ENCODE data around the gene OR2M2. TPM values are rescaled to one million over a fixed set of nuclear protein-coding genes. Genes with fewer than 3 reads are reported as not detected.

The OR2M2 gene
- total RNA-seq, 1 donor from 2014 or later: not detected

DNA sequence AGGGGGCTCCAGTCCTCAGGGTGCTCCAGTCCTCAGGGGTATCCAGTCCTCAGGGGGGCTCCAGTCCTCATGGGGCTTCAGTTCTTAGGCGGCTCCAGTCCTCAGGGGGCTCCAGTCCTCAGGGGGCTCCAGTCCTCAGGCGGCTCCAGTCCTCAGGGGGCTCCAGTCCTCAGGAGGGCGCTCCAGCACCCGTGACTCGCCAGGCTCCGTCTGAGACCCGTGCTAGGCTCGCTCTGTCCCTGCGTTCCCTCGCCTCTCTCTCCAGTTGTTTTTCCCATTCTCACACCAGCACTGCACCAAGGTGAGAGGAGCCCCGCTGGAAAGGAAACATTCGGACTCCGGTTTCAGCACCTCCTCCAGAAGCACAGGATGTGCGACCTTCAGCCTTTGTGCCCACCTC lies 9.4 kb upstream of the OR2M2 start:
- no peaks in the 10 kb centered on the region for H3K36me3 ChIP-seq (ENCODE audit: control insufficient read depth in 3 of 3, insufficient read depth in 3 of 3, low read length in 3 of 3)
- no peak overlapping the region for H3K9ac ChIP-seq (ENCODE audit: low read depth in 1 of 3, low read length in 3 of 3)
- no peaks in the 10 kb centered on the region for H3K4me1 ChIP-seq (ENCODE audit: control insufficient read depth in 3 of 3, insufficient read depth in 3 of 3, low read length in 3 of 3)
- no peak overlapping the region for H3K4me3 ChIP-seq (ENCODE audit: low read length in 3 of 3)
- H3K9me3 ChIP-seq (ENCODE audit: control insufficient read depth in 3 of 3, low read length in 3 of 3): peaks cover 0 to 3% (median 0%) of the 10 kb centered on the region in 3 donors
- no peaks in the 10 kb centered on the region for H3K27me3 ChIP-seq (ENCODE audit: control insufficient read depth in 3 of 3, insufficient read depth in 3 of 3, low read length in 3 of 3)
- H3K27ac ChIP-seq (ENCODE audit: low read depth, low read length): no peak overlapping the region

DNA sequence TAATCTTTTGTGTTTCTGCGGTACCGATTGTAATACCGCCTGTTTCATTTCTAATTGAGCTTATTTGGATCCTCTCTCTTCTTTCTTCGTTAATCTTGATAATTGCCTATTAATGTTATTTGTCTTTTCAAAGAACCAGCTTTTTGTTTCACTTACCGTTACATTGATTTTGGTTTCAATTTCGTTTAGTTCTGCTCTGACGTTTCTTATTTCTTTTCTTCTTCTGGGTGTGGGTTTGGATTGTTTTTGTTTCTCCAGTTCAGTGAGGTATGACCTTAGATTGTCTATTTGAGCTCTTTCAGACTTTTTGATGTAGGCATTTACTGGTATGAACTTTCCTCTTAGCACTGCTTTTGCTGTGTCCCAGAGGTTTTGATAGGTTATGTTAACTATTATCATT lies 9.4 kb downstream of the OR2M2 start:
- Histone ChIP-seq H3K9me3 (ENCODE audit: control insufficient read depth in 3 of 3, low read length in 3 of 3) (peaks cover 0 to 2% (median 0%) of the 10 kb centered on the region in 3 donors), H3K27me3 (ENCODE audit: control insufficient read depth in 3 of 3, insufficient read depth in 3 of 3, low read length in 3 of 3) (no peaks in the 10 kb centered on the region), H3K4me1 (ENCODE audit: control insufficient read depth in 3 of 3, insufficient read depth in 3 of 3, low read length in 3 of 3) (no peaks in the 10 kb centered on the region), H3K9ac (ENCODE audit: low read depth in 1 of 3, low read length in 3 of 3) (no peak overlapping the region), H3K27ac (ENCODE audit: low read depth, low read length) (no peak overlapping the region), H3K4me3 (ENCODE audit: low read length in 3 of 3) (no peak overlapping the region), H3K36me3 (ENCODE audit: control insufficient read depth in 3 of 3, insufficient read depth in 3 of 3, low read length in 3 of 3) (no peaks in the 10 kb centered on the region)

- no peak overlapping the region for H3K4me3 ChIP-seq (ENCODE audit: low read length in 3 of 3)
- no peaks in the 10 kb centered on the region for H3K27me3 ChIP-seq (ENCODE audit: control insufficient read depth in 3 of 3, insufficient read depth in 3 of 3, low read length in 3 of 3)
- H3K27ac ChIP-seq (ENCODE audit: low read depth, low read length): no peak overlapping the region
- peaks cover 0 to 2% (median 0%) of the 10 kb centered on the region in 3 donors for H3K9me3 ChIP-seq (ENCODE audit: control insufficient read depth in 3 of 3, low read length in 3 of 3)
- H3K36me3 ChIP-seq (ENCODE audit: control insufficient read depth in 3 of 3, insufficient read depth in 3 of 3, low read length in 3 of 3): no peaks in the 10 kb centered on the region
- no peak overlapping the region for H3K9ac ChIP-seq (ENCODE audit: low read depth in 1 of 3, low read length in 3 of 3)
- H3K4me1 ChIP-seq (ENCODE audit: control insufficient read depth in 3 of 3, insufficient read depth in 3 of 3, low read length in 3 of 3): no peaks in the 10 kb centered on the region
Observed at GRCh38 chr1:248187363-248187762, 12.7 kb downstream of the OR2M2 start.

DNA sequence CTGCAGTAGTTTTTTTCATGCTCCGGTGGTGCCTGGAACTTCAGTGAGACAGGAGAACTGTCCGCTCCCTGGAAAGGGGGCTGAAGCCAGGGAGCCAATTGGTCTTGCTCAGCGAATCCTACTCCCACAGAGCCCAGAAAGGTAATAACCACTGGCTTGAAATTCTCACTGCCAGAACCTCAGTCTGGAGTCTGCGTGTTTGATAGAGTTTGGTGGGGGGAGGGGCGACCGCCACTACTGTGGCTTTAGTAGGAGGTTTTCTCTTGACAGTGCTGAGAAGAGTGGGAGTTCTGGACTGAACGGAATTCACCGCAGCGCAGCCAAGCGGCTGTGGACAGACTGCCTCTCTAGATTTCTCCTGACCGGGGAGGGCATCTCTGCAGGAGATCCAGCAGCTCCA lies 14.4 kb downstream of the OR2M2 start:
- Histone ChIP-seq H3K9ac (ENCODE audit: low read depth in 1 of 3, low read length in 3 of 3) (no peak overlapping the region), H3K4me1 (ENCODE audit: control insufficient read depth in 3 of 3, insufficient read depth in 3 of 3, low read length in 3 of 3) (no peaks in the 10 kb centered on the region), H3K9me3 (ENCODE audit: control insufficient read depth in 3 of 3, low read length in 3 of 3) (no peaks in the 10 kb centered on the region), H3K27me3 (ENCODE audit: control insufficient read depth in 3 of 3, insufficient read depth in 3 of 3, low read length in 3 of 3) (no peaks in the 10 kb centered on the region), H3K27ac (ENCODE audit: low read depth, low read length) (no peak overlapping the region), H3K4me3 (ENCODE audit: low read length in 3 of 3) (no peak overlapping the region), H3K36me3 (ENCODE audit: control insufficient read depth in 3 of 3, insufficient read depth in 3 of 3, low read length in 3 of 3) (no peaks in the 10 kb centered on the region)

DNA sequence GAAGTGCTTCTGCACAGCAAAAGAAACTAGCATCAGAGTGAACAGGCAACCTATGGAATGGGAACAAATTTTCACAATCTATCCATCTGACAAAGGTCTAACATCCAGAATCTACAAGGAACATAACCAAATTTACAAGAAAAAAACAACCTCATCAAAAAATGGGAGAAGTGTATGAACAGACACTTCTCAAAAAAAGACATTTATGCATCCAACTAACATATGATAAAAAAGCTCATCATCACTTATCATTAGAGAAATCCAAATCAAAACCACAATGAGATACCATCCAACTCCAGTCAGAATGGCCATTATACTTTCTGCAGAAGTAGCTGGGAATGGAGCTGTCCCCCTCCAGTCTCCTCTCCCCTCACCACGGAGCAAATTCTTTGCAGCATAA lies 19.5 kb downstream of the OR2M2 start:
- H3K27me3 ChIP-seq (ENCODE audit: control insufficient read depth in 3 of 3, insufficient read depth in 3 of 3, low read length in 3 of 3): no peaks in the 10 kb centered on the region
- H3K9me3 ChIP-seq (ENCODE audit: control insufficient read depth in 3 of 3, low read length in 3 of 3): no peaks in the 10 kb centered on the region
- no peak overlapping the region for H3K27ac ChIP-seq (ENCODE audit: low read depth, low read length)
- H3K9ac ChIP-seq (ENCODE audit: low read depth in 1 of 3, low read length in 3 of 3): no peak overlapping the region
- no peak overlapping the region for H3K4me3 ChIP-seq (ENCODE audit: low read length in 3 of 3)
- H3K4me1 ChIP-seq (ENCODE audit: control insufficient read depth in 3 of 3, insufficient read depth in 3 of 3, low read length in 3 of 3): no peaks in the 10 kb centered on the region
- H3K36me3 ChIP-seq (ENCODE audit: control insufficient read depth in 3 of 3, insufficient read depth in 3 of 3, low read length in 3 of 3): no peaks in the 10 kb centered on the region

DNA sequence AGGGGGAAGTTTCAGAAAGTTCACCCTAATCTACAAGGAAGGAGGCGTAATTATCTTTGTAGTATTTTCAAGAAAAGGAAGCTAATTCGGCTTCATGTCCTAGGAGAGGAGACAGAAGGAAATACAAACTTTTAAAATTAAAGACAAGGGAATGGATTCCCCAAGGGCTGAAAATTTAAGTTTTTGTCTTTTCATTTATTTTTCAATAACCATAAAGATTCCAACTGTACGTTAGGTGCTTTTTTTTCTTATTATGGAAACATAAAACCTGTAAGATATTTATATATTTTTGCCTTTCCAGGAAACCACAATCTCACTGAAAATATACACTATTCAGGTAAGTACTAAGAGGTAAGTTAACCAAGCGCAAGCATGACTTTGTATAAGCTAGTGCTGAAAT lies 22.3 kb downstream of the OR2M2 start, which contains the start of gene OR2M3:
Gene OR2M3 (plus strand): TSS at position 301 of the 400 bp plus-strand sequence. CDS start 5,803 bp downstream, outside the sequence.
- Histone ChIP-seq H3K36me3 (ENCODE audit: control insufficient read depth in 3 of 3, insufficient read depth in 3 of 3, low read length in 3 of 3) (no peaks in the 10 kb centered on the region), H3K9ac (ENCODE audit: low read depth in 1 of 3, low read length in 3 of 3) (no peak within 1 kb of the TSS), H3K27ac (ENCODE audit: low read depth, low read length) (no peak within 1 kb of the TSS), H3K9me3 (ENCODE audit: control insufficient read depth in 3 of 3, low read length in 3 of 3) (no peaks in the 10 kb centered on the region), H3K4me1 (ENCODE audit: control insufficient read depth in 3 of 3, insufficient read depth in 3 of 3, low read length in 3 of 3) (no peaks in the 10 kb centered on the region), H3K27me3 (ENCODE audit: control insufficient read depth in 3 of 3, insufficient read depth in 3 of 3, low read length in 3 of 3) (no peaks in the 10 kb centered on the region), H3K4me3 (ENCODE audit: low read length in 3 of 3) (no peak within 1 kb of the TSS)

GRCh38 chr1:248215880-248216279 lies 41.3 kb downstream of the OR2M2 start:
- no peaks in the 10 kb centered on the region for H3K27me3 ChIP-seq (ENCODE audit: control insufficient read depth in 3 of 3, insufficient read depth in 3 of 3, low read length in 3 of 3)
- H3K27ac ChIP-seq (ENCODE audit: low read depth, low read length): no peak overlapping the region
- no peaks in the 10 kb centered on the region for H3K36me3 ChIP-seq (ENCODE audit: control insufficient read depth in 3 of 3, insufficient read depth in 3 of 3, low read length in 3 of 3)
- H3K9ac ChIP-seq (ENCODE audit: low read depth in 1 of 3, low read length in 3 of 3): no peak overlapping the region
- no peak overlapping the region for H3K4me3 ChIP-seq (ENCODE audit: low read length in 3 of 3)
- H3K9me3 ChIP-seq (ENCODE audit: control insufficient read depth in 3 of 3, low read length in 3 of 3): peaks cover 0 to 2% (median 0%) of the 10 kb centered on the region in 3 donors
- H3K4me1 ChIP-seq (ENCODE audit: control insufficient read depth in 3 of 3, insufficient read depth in 3 of 3, low read length in 3 of 3): no peaks in the 10 kb centered on the region

DNA sequence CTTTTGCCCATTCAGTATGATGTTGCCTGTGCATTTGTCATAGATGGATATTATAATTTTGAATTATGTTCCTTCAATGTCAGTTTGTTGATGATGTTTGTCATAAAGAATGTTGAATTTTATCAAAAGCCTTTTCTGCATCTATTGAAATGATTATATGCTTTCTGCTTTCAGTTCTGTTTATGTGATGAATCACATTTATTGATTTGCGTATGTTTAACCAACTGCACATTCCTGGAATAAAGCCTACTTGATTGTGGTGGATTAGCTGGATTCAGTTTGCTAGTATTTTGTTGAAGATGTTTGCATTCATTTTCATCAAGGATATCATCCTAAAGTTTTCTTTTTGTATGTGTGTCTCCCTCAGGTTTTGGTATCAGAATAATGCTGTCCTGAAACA lies 50.9 kb downstream of the OR2M2 start:
- no peak overlapping the region for H3K27ac ChIP-seq (ENCODE audit: low read depth, low read length)
- no peaks in the 10 kb centered on the region for H3K36me3 ChIP-seq (ENCODE audit: control insufficient read depth in 3 of 3, insufficient read depth in 3 of 3, low read length in 3 of 3)
- no peaks in the 10 kb centered on the region for H3K27me3 ChIP-seq (ENCODE audit: control insufficient read depth in 3 of 3, insufficient read depth in 3 of 3, low read length in 3 of 3)
- H3K4me3 ChIP-seq (ENCODE audit: low read length in 3 of 3): no peak overlapping the region
- peaks cover 0 to 3% (median 2%) of the 10 kb centered on the region in 3 donors for H3K9me3 ChIP-seq (ENCODE audit: control insufficient read depth in 3 of 3, low read length in 3 of 3)
- no peaks in the 10 kb centered on the region for H3K4me1 ChIP-seq (ENCODE audit: control insufficient read depth in 3 of 3, insufficient read depth in 3 of 3, low read length in 3 of 3)
- no peak overlapping the region for H3K9ac ChIP-seq (ENCODE audit: low read depth in 1 of 3, low read length in 3 of 3)

DNA sequence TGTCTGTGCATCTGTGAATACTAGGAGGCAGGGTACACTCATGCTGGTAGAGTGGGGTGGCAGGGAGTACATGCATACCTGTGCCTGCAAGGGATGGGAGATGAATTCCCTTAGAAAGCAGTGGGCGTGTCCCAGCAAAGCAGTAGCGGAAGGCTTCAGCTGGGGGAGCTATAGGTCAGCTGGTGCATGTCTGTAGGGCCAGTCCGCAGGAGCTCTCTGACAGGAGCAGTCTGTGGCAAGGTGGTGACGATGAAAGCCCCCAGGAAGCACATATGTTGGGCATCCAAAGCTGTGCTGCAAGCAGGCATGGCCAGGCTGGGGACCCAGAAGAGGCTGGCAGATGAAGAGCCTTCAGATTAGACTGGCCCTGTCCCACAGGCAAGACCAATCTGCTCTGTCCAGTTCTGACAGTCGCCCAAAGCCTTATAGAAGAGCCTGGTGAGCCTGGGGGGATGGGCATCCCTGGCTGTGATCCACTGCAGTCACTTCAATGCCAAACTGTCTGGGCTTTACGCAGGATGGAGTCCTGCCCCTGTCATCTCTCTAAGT lies 54.8 kb downstream of the OR2M2 start:
- H3K4me3 ChIP-seq (ENCODE audit: low read length in 3 of 3): no peak overlapping the region

More for the DNA sequence above, 54.8 kb downstream of the OR2M2 start:
- Histone ChIP-seq H3K9ac (ENCODE audit: low read depth in 1 of 3, low read length in 3 of 3) (no peak overlapping the region), H3K4me1 (ENCODE audit: control insufficient read depth in 3 of 3, insufficient read depth in 3 of 3, low read length in 3 of 3) (no peaks in the 10 kb centered on the region), H3K36me3 (ENCODE audit: control insufficient read depth in 3 of 3, insufficient read depth in 3 of 3, low read length in 3 of 3) (no peaks in the 10 kb centered on the region), H3K27me3 (ENCODE audit: control insufficient read depth in 3 of 3, insufficient read depth in 3 of 3, low read length in 3 of 3) (no peaks in the 10 kb centered on the region), H3K9me3 (ENCODE audit: control insufficient read depth in 3 of 3, low read length in 3 of 3) (peaks cover 0 to 3% (median 0%) of the 10 kb centered on the region in 3 donors), H3K27ac (ENCODE audit: low read depth, low read length) (no peak overlapping the region)

Measured in skeletal muscle tissue (tissue), 4 donors.